Upper lobe of left lung (tissue), 4 donors: ENCODE results near the gene PILRB.

Experiments used
- EP300 ChIP-seq, 4 donors: sonication (generic); formaldehyde crosslinking; IDR thresholded peaks; one replicate each; pipeline ENCODE4 v1.5.1; 2017; ENCODE audit warnings: antibody characterized with exemption in 4 of 4, control low read depth in 2 of 4
- POLR2A ChIP-seq, 4 donors: fragments of 450-650 bp; IDR thresholded peaks; one replicate each; pipeline ENCODE4 v1.5.1; 2016 to 2017; ENCODE audit warnings: antibody characterized with exemption in 4 of 4, mild to moderate bottlenecking in 2 of 4
- POLR2AphosphoS5 ChIP-seq, 2 donors: sonication (generic); formaldehyde crosslinking; IDR thresholded peaks; one replicate each; pipeline ENCODE4 v1.5.1; 2017; ENCODE audit warnings: antibody characterized with exemption in 2 of 2
- TF ChIP-seq, protein P1 (sequence below), 6 experiments: fragments of 450-650 bp in 4 of 6; fragments of 200-600 bp in 2 of 6; sonication (generic) in 2 of 6; IDR thresholded peaks; one replicate each; pipeline ENCODE4 v1.5.1; 2016 to 2019; ENCODE audit warnings: antibody characterized with exemption in 6 of 6

DNA sequence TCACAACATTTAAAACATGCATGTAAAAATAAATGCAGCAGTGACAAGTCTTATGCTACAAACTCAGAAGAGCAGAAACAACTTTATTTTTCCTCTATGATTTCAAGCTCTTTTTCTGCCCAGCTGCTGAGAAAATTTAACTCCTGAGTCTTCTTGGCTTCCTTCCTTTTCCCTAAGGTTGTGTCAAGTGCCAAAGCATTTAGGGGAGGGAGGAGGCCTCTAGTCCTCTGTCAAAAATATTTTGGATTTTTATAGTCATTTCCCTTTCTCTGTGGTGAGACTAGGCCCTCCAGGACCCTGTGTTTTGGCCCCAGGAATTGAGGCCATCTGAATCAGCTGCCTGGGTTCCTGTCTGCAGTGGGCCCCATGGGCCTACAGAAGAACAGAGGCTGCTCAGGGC lies 11.0 kb upstream of the PILRB start:
- TF ChIP-seq, protein P1, sequence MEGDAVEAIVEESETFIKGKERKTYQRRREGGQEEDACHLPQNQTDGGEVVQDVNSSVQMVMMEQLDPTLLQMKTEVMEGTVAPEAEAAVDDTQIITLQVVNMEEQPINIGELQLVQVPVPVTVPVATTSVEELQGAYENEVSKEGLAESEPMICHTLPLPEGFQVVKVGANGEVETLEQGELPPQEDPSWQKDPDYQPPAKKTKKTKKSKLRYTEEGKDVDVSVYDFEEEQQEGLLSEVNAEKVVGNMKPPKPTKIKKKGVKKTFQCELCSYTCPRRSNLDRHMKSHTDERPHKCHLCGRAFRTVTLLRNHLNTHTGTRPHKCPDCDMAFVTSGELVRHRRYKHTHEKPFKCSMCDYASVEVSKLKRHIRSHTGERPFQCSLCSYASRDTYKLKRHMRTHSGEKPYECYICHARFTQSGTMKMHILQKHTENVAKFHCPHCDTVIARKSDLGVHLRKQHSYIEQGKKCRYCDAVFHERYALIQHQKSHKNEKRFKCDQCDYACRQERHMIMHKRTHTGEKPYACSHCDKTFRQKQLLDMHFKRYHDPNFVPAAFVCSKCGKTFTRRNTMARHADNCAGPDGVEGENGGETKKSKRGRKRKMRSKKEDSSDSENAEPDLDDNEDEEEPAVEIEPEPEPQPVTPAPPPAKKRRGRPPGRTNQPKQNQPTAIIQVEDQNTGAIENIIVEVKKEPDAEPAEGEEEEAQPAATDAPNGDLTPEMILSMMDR (IDR thresholded peaks at IDR 0.05): no peak
- TF ChIP-seq EP300 (IDR thresholded peaks at IDR 0.05) (no peak), POLR2A (IDR thresholded peaks at IDR 0.05) (no peak), POLR2AphosphoS5 (IDR thresholded peaks at IDR 0.05) (no peak)
